HEK293T (cell line): ENCODE results near the gene SSH3.

Source experiments
- CTCF ChIA-PET: fragments of 350-600 bp; formaldehyde crosslinking; extraction: SDS; loops from one replicate; lab custom pipeline; 2021; ENCODE audit warnings: antibody characterized with exemption, inconsistent platforms; lab: Yijun Ruan, JAX
- POLR2A ChIA-PET: fragments of 350-600 bp; formaldehyde crosslinking; extraction: SDS; loops from one replicate; lab custom pipeline; 2020; ENCODE audit warnings: antibody characterized with exemption, inconsistent platforms; lab: Yijun Ruan, JAX
- DNase-seq: peaks from one replicate; pipeline ENCODE4 v3.0.0; 2012; ENCODE audit warnings: mixed read lengths; ENCODE audit errors: extremely low spot score
- ARNT ChIP-seq: fragments of 450-650 bp; IDR thresholded peaks from 2 replicates; pipeline ENCODE4 v1.6.1; 2017; ENCODE audit warnings: mild to moderate bottlenecking
- BHLHE40 ChIP-seq: fragments of 450-650 bp; IDR thresholded peaks from 2 replicates; pipeline ENCODE4 v1.6.1; 2016; ENCODE audit warnings: mild to moderate bottlenecking, moderate library complexity, borderline replicate concordance
- CTBP1 ChIP-seq: fragments of 450-650 bp; IDR thresholded peaks from 2 replicates; pipeline ENCODE4 v1.6.1; 2016; ENCODE audit warnings: borderline replicate concordance
- ELF4 ChIP-seq: fragments of 450-650 bp; IDR thresholded peaks from 2 replicates; pipeline ENCODE4 v1.6.1; 2017; ENCODE audit warnings: antibody characterized with exemption
- FOXA1 ChIP-seq: fragments of 450-650 bp; IDR thresholded peaks from 2 replicates; pipeline ENCODE4 v1.6.1; 2016; ENCODE audit warnings: mild to moderate bottlenecking
- FOXK2 ChIP-seq: fragments of 450-650 bp; IDR thresholded peaks from 2 replicates; pipeline ENCODE4 v1.6.1; 2016; ENCODE audit warnings: mild to moderate bottlenecking
- FOXM1 ChIP-seq: fragments of 450-650 bp; IDR thresholded peaks from 2 replicates; pipeline ENCODE4 v1.6.1; 2017; ENCODE audit warnings: mild to moderate bottlenecking, borderline replicate concordance
- HDGF ChIP-seq: fragments of 450-650 bp; IDR thresholded peaks from 2 replicates; pipeline ENCODE4 v1.6.1; 2017; ENCODE audit warnings: antibody characterized with exemption, borderline replicate concordance
- L3MBTL2 ChIP-seq: fragments of 450-650 bp; conservative IDR thresholded peaks from 2 replicates; pipeline ENCODE4 v1.6.1; 2016; ENCODE audit warnings: mild to moderate bottlenecking
- LEF1 ChIP-seq: fragments of 450-650 bp; IDR thresholded peaks from 2 replicates; pipeline ENCODE4 v1.6.1; 2017; ENCODE audit warnings: mild to moderate bottlenecking, borderline replicate concordance
- NFRKB ChIP-seq: fragments of 450-650 bp; IDR thresholded peaks from 2 replicates; pipeline ENCODE4 v1.6.1; 2016; ENCODE audit warnings: mild to moderate bottlenecking, moderate library complexity
- SP1 ChIP-seq: fragments of 450-650 bp; IDR thresholded peaks from 2 replicates; pipeline ENCODE4 v1.6.1; 2017
- SUZ12 ChIP-seq: fragments of 450-650 bp; IDR thresholded peaks from 2 replicates; pipeline ENCODE4 v1.6.1; 2016; ENCODE audit warnings: mild to moderate bottlenecking
- TARDBP ChIP-seq: fragments of 450-650 bp; IDR thresholded peaks from 2 replicates; pipeline ENCODE4 v1.6.1; 2016
- ZNF384 ChIP-seq: fragments of 450-650 bp; IDR thresholded peaks from 2 replicates; pipeline ENCODE4 v1.6.1; 2016
- TF ChIP-seq, protein P1 (sequence below): fragments of 450-650 bp; IDR thresholded peaks from 2 replicates; pipeline ENCODE4 v1.6.1; 2016

Gene SSH3

GRCh38 chr11:67280788-67281551 lies 22.4 kb upstream of the SSH3 start:
- no peak for TF ChIP-seq HDGF
- DNase-seq: no peak
- ChIA-PET CTCF (no interaction called here), POLR2A (interaction anchor here (1.0 to 1.5 kb wide), 2 partner anchors 8 to 9 kb away, joined by 3 to 5 read pairs; partner anchors contain the start of gene ANKRD13D)

DNA sequence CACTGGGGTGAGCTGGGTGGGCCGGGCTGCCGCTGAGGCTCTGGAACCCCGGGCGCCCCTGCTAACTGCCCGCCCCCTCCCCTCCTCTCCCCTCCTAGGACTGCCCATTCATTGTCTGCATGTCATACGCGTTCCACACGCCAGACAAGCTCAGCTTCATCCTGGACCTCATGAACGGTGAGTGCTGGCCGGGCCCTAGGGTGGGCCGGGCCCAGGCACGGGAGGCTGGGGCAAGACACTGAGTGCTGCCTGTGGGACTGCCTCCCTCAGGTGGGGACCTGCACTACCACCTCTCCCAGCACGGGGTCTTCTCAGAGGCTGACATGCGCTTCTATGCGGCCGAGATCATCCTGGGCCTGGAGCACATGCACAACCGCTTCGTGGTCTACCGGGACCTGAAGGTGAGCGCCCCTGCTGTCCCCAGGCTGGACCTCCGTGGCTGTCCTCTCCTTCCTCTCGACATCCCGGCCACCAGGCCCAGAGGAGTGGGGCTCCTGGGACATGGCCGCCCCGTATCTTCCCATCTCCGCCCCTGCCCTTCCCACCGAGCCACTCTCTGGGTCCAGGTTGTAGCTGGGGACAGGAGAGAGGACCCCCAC lies 21.7 kb upstream of the SSH3 start:
- POLR2A ChIA-PET: no interaction called here
- no peak for DNase-seq
- CTCF ChIA-PET: interaction anchor here (1.2 kb wide), 1 partner anchor 15 kb away, joined by 3 read pairs; the partner anchor contains the start of gene GRK2
- TF ChIP-seq SP1 (no peak), L3MBTL2 (no peak), HDGF (no peak), LEF1 (no peak), FOXM1 (no peak), FOXA1 (no peak), FOXK2 (no peak), CTBP1 (no peak), TARDBP (no peak), BHLHE40 (no peak), ZNF384 (no peak), ARNT (no peak), SUZ12 (no peak), ELF4 (no peak)
- TF ChIP-seq, protein P1, sequence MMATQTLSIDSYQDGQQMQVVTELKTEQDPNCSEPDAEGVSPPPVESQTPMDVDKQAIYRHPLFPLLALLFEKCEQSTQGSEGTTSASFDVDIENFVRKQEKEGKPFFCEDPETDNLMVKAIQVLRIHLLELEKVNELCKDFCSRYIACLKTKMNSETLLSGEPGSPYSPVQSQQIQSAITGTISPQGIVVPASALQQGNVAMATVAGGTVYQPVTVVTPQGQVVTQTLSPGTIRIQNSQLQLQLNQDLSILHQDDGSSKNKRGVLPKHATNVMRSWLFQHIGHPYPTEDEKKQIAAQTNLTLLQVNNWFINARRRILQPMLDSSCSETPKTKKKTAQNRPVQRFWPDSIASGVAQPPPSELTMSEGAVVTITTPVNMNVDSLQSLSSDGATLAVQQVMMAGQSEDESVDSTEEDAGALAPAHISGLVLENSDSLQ: no peak

GRCh38 chr11:67282155-67282875 lies 21.0 kb upstream of the SSH3 start:
- CTCF ChIA-PET: interaction anchor here (1.2 kb wide), 1 partner anchor 16 kb away, joined by 3 read pairs; the partner anchor contains the start of gene GRK2
- POLR2A ChIA-PET: interaction anchor here (1.3 to 2.0 kb wide), 2 partner anchors 13 to 35 kb away, joined by 5 to 6 read pairs; no protein-coding TSS in a partner anchor

DNA sequence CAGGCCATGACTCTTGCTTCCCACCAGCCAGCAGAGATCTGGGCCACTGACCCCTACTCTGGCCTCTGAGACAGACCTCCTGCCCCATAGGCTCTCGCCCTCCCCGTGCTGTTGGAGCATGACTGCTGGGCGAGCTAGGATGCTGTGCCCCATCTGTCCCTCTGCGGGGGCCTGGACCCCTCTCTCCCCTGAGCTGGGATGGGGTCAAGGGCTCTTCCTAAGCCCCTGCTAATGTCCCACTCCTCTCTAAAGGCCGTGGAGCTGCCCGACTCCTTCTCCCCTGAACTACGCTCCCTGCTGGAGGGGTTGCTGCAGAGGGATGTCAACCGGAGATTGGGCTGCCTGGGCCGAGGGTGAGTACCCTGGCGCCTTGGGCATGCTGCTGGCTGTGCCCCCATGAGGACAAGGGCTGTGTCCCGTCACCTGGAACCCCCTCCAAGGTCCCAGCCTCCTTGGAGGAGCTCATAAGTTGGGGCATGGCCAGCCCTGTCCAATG lies 20.4 kb upstream of the SSH3 start:
- POLR2A ChIA-PET: interaction anchor here (1.2 to 2.0 kb wide), 3 partner anchors 14 to 34 kb away, joined by 3 to 6 read pairs (median 5); no protein-coding TSS in a partner anchor
- TF ChIP-seq FOXM1 (no peak), ELF4 (no peak), FOXA1 (no peak), BHLHE40 (no peak), SUZ12 (no peak), CTBP1 (no peak), SP1 (no peak), HDGF (no peak), ZNF384 (no peak), NFRKB (no peak), L3MBTL2 (no peak), LEF1 (no peak), FOXK2 (no peak), ARNT (no peak), TARDBP (no peak)
- TF ChIP-seq, protein P1: no peak
- no peak for DNase-seq
- CTCF ChIA-PET: interaction anchor here (1.2 kb wide), 1 partner anchor 16 kb away, joined by 3 read pairs; the partner anchor contains the start of gene GRK2

More at GRCh38 chr11:67282155-67282875, 21.0 kb upstream of the SSH3 start:
- TF ChIP-seq BHLHE40 (no peak), TARDBP (no peak), ZNF384 (no peak), FOXA1 (no peak), HDGF (no peak), ARNT (no peak), FOXM1 (no peak), L3MBTL2 (no peak), NFRKB (no peak), CTBP1 (no peak), SUZ12 (no peak), ELF4 (no peak), LEF1 (no peak), FOXK2 (no peak), SP1 (no peak)
- TF ChIP-seq, protein P1: no peak
- no peak for DNase-seq

DNA sequence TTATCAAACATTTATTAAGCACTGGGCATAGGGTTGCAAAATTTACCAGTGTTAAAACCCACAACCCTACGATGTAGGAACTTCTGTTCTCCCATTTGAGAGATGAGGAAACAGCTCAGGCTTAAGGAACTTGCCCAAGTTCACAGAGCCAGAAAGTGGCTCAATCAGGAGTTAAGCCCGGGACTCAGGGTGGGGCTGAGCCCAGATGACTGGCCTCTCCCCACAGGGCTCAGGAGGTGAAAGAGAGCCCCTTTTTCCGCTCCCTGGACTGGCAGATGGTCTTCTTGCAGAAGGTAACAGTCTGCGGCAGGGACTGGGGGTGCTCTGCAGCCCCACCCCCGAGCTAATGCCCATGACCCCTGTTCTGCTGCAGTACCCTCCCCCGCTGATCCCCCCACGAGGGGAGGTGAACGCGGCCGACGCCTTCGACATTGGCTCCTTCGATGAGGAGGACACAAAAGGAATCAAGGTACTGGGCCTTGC lies 19.8 kb upstream of the SSH3 start:
- no peak for DNase-seq

More for the DNA sequence above, 19.8 kb upstream of the SSH3 start:
- TF ChIP-seq FOXK2: no peak
- no peak for TF ChIP-seq CTBP1
- ChIA-PET CTCF (no interaction called here), POLR2A (interaction anchor here (1.2 to 2.0 kb wide), 3 partner anchors 14 to 34 kb away, joined by 3 to 6 read pairs (median 5); no protein-coding TSS in a partner anchor)
